OCI-LY1 (cell line): ENCODE measurements around the gene DRC7.
"Not testable (repeated sequence)": the region's sequence is repeated elsewhere in the genome, so short reads cannot be mapped to it uniquely, and the experiment has no call there.

ENCODE experiments used
- CTCF ChIP-seq: fragments of 200-600 bp; sonication (generic), shearing (Covaris generic); IDR thresholded peaks from 2 replicates; pipeline ENCODE4 v1.5.1; 2017; ENCODE audit warnings: mild to moderate bottlenecking, antibody characterized with exemption, low read length, moderate library complexity, mixed read lengths
- EZH2 ChIP-seq: fragments of 200-600 bp; sonication (generic), shearing (Covaris generic); IDR thresholded peaks from 2 replicates; pipeline ENCODE4 v1.8.0; 2017; ENCODE audit warnings: borderline replicate concordance, mixed run types, mild to moderate bottlenecking, antibody characterized with exemption, low read length, moderate library complexity, mixed read lengths

GRCh38 chr16:57779836-57780235 is 85.2 kb downstream of the DRC7 start:
- TF ChIP-seq EZH2, CTCF: not testable (repeated sequence)
